ENCODE data around the gene ANTXR1.

DNA sequence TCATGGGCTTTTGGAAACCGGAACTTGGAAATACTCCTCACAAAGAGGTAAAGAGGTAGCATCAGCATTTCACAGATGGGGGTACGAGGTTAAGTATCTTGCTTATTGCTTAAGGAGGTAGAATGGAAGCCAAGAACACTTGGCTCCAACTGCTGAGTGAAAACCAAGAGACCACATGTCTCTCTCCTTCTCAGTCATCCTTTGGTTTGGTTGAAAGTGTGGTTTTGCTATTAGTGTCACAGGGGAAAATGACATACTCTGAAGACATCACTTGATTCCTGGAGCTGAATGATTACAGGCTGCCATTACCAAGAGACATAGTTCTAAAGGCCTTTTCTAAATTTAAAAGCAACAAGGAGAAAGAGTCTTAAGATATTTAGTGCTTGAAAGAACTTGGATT lies 41.5 kb downstream of the ANTXR1 start:
- TF ChIP-seq, protein P1, sequence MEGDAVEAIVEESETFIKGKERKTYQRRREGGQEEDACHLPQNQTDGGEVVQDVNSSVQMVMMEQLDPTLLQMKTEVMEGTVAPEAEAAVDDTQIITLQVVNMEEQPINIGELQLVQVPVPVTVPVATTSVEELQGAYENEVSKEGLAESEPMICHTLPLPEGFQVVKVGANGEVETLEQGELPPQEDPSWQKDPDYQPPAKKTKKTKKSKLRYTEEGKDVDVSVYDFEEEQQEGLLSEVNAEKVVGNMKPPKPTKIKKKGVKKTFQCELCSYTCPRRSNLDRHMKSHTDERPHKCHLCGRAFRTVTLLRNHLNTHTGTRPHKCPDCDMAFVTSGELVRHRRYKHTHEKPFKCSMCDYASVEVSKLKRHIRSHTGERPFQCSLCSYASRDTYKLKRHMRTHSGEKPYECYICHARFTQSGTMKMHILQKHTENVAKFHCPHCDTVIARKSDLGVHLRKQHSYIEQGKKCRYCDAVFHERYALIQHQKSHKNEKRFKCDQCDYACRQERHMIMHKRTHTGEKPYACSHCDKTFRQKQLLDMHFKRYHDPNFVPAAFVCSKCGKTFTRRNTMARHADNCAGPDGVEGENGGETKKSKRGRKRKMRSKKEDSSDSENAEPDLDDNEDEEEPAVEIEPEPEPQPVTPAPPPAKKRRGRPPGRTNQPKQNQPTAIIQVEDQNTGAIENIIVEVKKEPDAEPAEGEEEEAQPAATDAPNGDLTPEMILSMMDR (IDR thresholded peaks at IDR 0.05) = no peak
- no peak for TF ChIP-seq POLR2A (IDR thresholded peaks at IDR 0.05)
